Neuronal stem cell (in vitro differentiated cells): ENCODE data around the gene SEMA3A.

ENCODE experiments used
- DNase-seq: peaks from one replicate; pipeline ENCODE4 v3.0.0-alpha.2; 2013; ENCODE audit warnings: low spot score
- H2AFZ ChIP-seq: one replicate; pipeline ENCODE4 v1.6.1; 2013; ENCODE audit warnings: mild to moderate bottlenecking, low read length, inconsistent platforms
- H2AK5ac ChIP-seq: 2 replicates; pipeline ENCODE4 v1.6.1; 2013; ENCODE audit warnings: low read depth, mild to moderate bottlenecking, inconsistent platforms, low read length, moderate library complexity, mixed read lengths
- H2BK120ac ChIP-seq: 2 replicates; pipeline ENCODE4 v1.6.1; 2013; ENCODE audit warnings: low read depth, mild to moderate bottlenecking, inconsistent platforms, low read length, moderate library complexity, mixed read lengths
- H2BK12ac ChIP-seq: one replicate; pipeline ENCODE4 v1.6.1; 2013; ENCODE audit warnings: low read length, inconsistent platforms
- H2BK15ac ChIP-seq: 2 replicates; pipeline ENCODE4 v1.6.1; 2013; ENCODE audit warnings: mild to moderate bottlenecking, low read length, inconsistent platforms, mixed read lengths
- H2BK5ac ChIP-seq: one replicate; pipeline ENCODE4 v1.6.1; 2013; ENCODE audit warnings: inconsistent platforms, mild to moderate bottlenecking, low read length, moderate library complexity
- H3K14ac ChIP-seq: one replicate; pipeline ENCODE4 v1.6.1; 2013; ENCODE audit warnings: low read length, inconsistent platforms
- H3K18ac ChIP-seq: 2 replicates; pipeline ENCODE4 v1.6.1; 2013; ENCODE audit warnings: low read length, inconsistent platforms
- H3K23ac ChIP-seq: 2 replicates; pipeline ENCODE4 v1.6.1; 2013; ENCODE audit warnings: low read depth, mild to moderate bottlenecking, mixed read lengths, low read length, inconsistent platforms; ENCODE audit not compliant: poor library complexity
- H3K27ac ChIP-seq: replicated peaks from 3 replicates; pipeline ENCODE4 v1.5.1; 2013; ENCODE audit warnings: low read length, inconsistent platforms
- H3K27me3 ChIP-seq, 3 experiments: 2 replicates each; pipeline ENCODE4 v1.6.1; 2013; ENCODE audit warnings: low read length in 3 of 3, mild to moderate bottlenecking in 2 of 3, inconsistent platforms in 1 of 3, low read depth in 1 of 3, mixed read lengths in 1 of 3, moderate library complexity in 1 of 3; ENCODE audit not compliant: control insufficient read depth in 3 of 3, insufficient read depth in 3 of 3
- H3K36me3 ChIP-seq, 2 donors: replicated peaks in 1 of 2; 2 replicates each; pipeline ENCODE4 v1.6.1; 2013; ENCODE audit warnings: low read length in 2 of 2; ENCODE audit not compliant: control insufficient read depth in 2 of 2, insufficient read depth in 2 of 2
- H3K4ac ChIP-seq: 2 replicates; pipeline ENCODE4 v1.6.1; 2013; ENCODE audit warnings: inconsistent platforms, mild to moderate bottlenecking, low read length, moderate library complexity
- H3K4me1 ChIP-seq, 2 donors: 1 replicate in 1 of 2; 2 replicates in 1 of 2; pipeline ENCODE4 v1.6.1; 2013; ENCODE audit warnings: low read length in 2 of 2, low read depth in 1 of 2; ENCODE audit not compliant: control insufficient read depth in 2 of 2, insufficient read depth in 1 of 2
- H3K4me2 ChIP-seq: one replicate; pipeline ENCODE4 v1.6.1; 2013; ENCODE audit warnings: mild to moderate bottlenecking, low read length, inconsistent platforms; ENCODE audit not compliant: insufficient read depth, poor library complexity, severe bottlenecking
- H3K4me3 ChIP-seq, 2 donors: 2 replicates each; pipeline ENCODE4 v1.5.1; 2013; ENCODE audit warnings: low read length in 2 of 2, mild to moderate bottlenecking in 2 of 2, inconsistent platforms in 1 of 2, moderate library complexity in 1 of 2
- H3K79me1 ChIP-seq: one replicate; pipeline ENCODE4 v1.6.1; 2013; ENCODE audit warnings: low read depth, mild to moderate bottlenecking, inconsistent platforms, low read length, moderate library complexity
- H3K9ac ChIP-seq: one replicate; pipeline ENCODE4 v1.6.1; 2013; ENCODE audit warnings: mild to moderate bottlenecking, low read depth, low read length, inconsistent platforms; ENCODE audit not compliant: poor library complexity
- H3K9me3 ChIP-seq, 2 donors: replicated peaks in 1 of 2; 2 replicates each; pipeline versions ENCODE3 to v1.6.1; 2013; ENCODE audit warnings: low read length in 2 of 2, mild to moderate bottlenecking in 2 of 2, inconsistent platforms in 1 of 2, low read depth in 1 of 2, mixed read lengths in 1 of 2, moderate library complexity in 1 of 2; ENCODE audit not compliant: control insufficient read depth in 2 of 2, insufficient read depth in 1 of 2
- H4K8ac ChIP-seq: one replicate; pipeline ENCODE4 v1.6.1; 2013; ENCODE audit warnings: low read depth, mild to moderate bottlenecking, inconsistent platforms, low read length, moderate library complexity
- H4K91ac ChIP-seq: one replicate; pipeline ENCODE4 v1.6.1; 2013; ENCODE audit warnings: low read length, low read depth, mild to moderate bottlenecking, inconsistent platforms; ENCODE audit not compliant: poor library complexity
- WGBS, 2 donors: extraction: QIAGEN DNeasy Blood & Tissue Kit; methylation state at CpG; one replicate each; pipeline ENCODE4 v1.1.7; 2013; ENCODE audit warnings: missing lambda C conversion rate in 2 of 2, mixed read lengths in 1 of 2; ENCODE audit not compliant: insufficient read length in 2 of 2, insufficient replicate concordance in 1 of 2; ENCODE audit errors: extremely low coverage in 2 of 2; 5-methylcytosine and 5-hydroxymethylcytosine counted together

The SEMA3A gene

GRCh38 chr7:84042110-84042539 lies 152.5 kb downstream of the SEMA3A start:
- Histone ChIP-seq H2AFZ (no peak overlapping the region), H3K4me3 (no peak overlapping the region), H4K91ac (no peak overlapping the region), H2BK5ac (no peak overlapping the region), H2BK12ac (no peak overlapping the region), H3K23ac (no peak overlapping the region), H2BK120ac (no peak overlapping the region), H3K4me1 (peaks cover 3 to 15% of the 10 kb centered on the region in 2 donors), H3K4me2 (no peak overlapping the region), H3K9ac (no peak overlapping the region), H3K18ac (no peak overlapping the region), H3K79me1 (no peaks in the 10 kb centered on the region), H3K4ac (no peak overlapping the region), H2AK5ac (no peak overlapping the region), H2BK15ac (no peak overlapping the region), H3K14ac (no peak overlapping the region), H3K9me3 (no peaks in the 10 kb centered on the region), H4K8ac (no peak overlapping the region), H3K27ac (peak overlapping the region; percentile 18), H3K27me3 (no peaks in the 10 kb centered on the region), H3K36me3 (peaks cover 0 to 42% of the 10 kb centered on the region in 2 donors)
- WGBS, 2 donors, result no CpG with 5 or more reads among the region's 7 CpGs
- DNase-seq, result no peak

GRCh38 chr7:84041649-84042048 lies 152.9 kb downstream of the SEMA3A start:
- Histone ChIP-seq H3K9me3 (no peaks in the 10 kb centered on the region), H3K4me3 (no peak overlapping the region), H3K9ac (no peak overlapping the region), H2BK15ac (no peak overlapping the region), H2AK5ac (no peak overlapping the region), H2BK5ac (no peak overlapping the region), H4K91ac (no peak overlapping the region), H3K4me1 (peaks cover 3 to 15% of the 10 kb centered on the region in 2 donors), H3K27me3 (no peaks in the 10 kb centered on the region), H3K23ac (no peak overlapping the region), H3K36me3 (peaks cover 0 to 40% of the 10 kb centered on the region in 2 donors), H3K4me2 (no peak overlapping the region), H3K14ac (no peak overlapping the region), H3K18ac (no peak overlapping the region), H3K27ac (peak overlapping the region; percentile 18), H3K79me1 (no peaks in the 10 kb centered on the region), H4K8ac (no peak overlapping the region), H3K4ac (no peak overlapping the region), H2AFZ (no peak overlapping the region), H2BK120ac (no peak overlapping the region), H2BK12ac (no peak overlapping the region)
- WGBS, 2 donors, result no CpG with 5 or more reads among the region's 5 CpGs
- no peak for DNase-seq

- H3K9ac ChIP-seq, result no peak overlapping the region
- H3K9me3 ChIP-seq, result no peaks in the 10 kb centered on the region
- H3K18ac ChIP-seq, result no peak overlapping the region
- no peak overlapping the region for H3K4me3 ChIP-seq
- H2BK12ac ChIP-seq, result no peak overlapping the region
- no peak overlapping the region for H2AK5ac ChIP-seq
- peak overlapping the region; percentile 14 for H3K27ac ChIP-seq
- no peaks in the 10 kb centered on the region for H3K79me1 ChIP-seq
- H4K8ac ChIP-seq, result no peak overlapping the region
- no CpG with 5 or more reads among the region's 3 CpGs for WGBS, 2 donors
- no peak overlapping the region for H3K14ac ChIP-seq
- H3K27me3 ChIP-seq, result no peaks in the 10 kb centered on the region
- H3K4ac ChIP-seq, result no peak overlapping the region
- no peak overlapping the region for H2BK5ac ChIP-seq
- no peak overlapping the region for H4K91ac ChIP-seq
- H3K4me1 ChIP-seq, result peaks cover 3 to 15% of the 10 kb centered on the region in 2 donors
- H3K23ac ChIP-seq, result no peak overlapping the region
- no peak overlapping the region for H2BK120ac ChIP-seq
- H3K4me2 ChIP-seq, result no peak overlapping the region
- H2BK15ac ChIP-seq, result no peak overlapping the region
- peak; percentile 86 for DNase-seq
- peaks cover 0 to 28% of the 10 kb centered on the region in 2 donors for H3K36me3 ChIP-seq
- no peak overlapping the region for H2AFZ ChIP-seq
Observed at GRCh38 chr7:84040355-84040754, 154.2 kb downstream of the SEMA3A start.

GRCh38 chr7:84039432-84039831 lies 155.2 kb downstream of the SEMA3A start:
- Histone ChIP-seq H2BK15ac (no peak overlapping the region), H3K36me3 (peaks cover 0 to 18% of the 10 kb centered on the region in 2 donors), H3K23ac (no peak overlapping the region), H2AK5ac (no peak overlapping the region), H2AFZ (no peak overlapping the region), H3K27me3 (no peaks in the 10 kb centered on the region), H2BK120ac (no peak overlapping the region), H3K9me3 (no peaks in the 10 kb centered on the region), H2BK12ac (no peak overlapping the region), H3K9ac (no peak overlapping the region), H3K14ac (no peak overlapping the region), H3K27ac (no peak overlapping the region), H3K4ac (no peak overlapping the region), H2BK5ac (no peak overlapping the region), H3K4me3 (no peak overlapping the region), H3K4me2 (no peak overlapping the region), H4K91ac (no peak overlapping the region), H3K79me1 (no peaks in the 10 kb centered on the region), H3K18ac (no peak overlapping the region), H3K4me1 (peaks cover 3 to 15% of the 10 kb centered on the region in 2 donors), H4K8ac (no peak overlapping the region)
- DNase-seq, result no peak
